WTC11 (cell line): ENCODE data around the gene DPP10. TPM values are rescaled to one million over a fixed set of nuclear protein-coding genes. Genes with fewer than 3 reads are reported as not detected.

Experiments used
- ATAC-seq: fragments of 200-7000 bp; cut with Tn5 transposase; 2 replicates; pipeline ENCODE4 v1.10.0; 2021; ENCODE audit warnings: mild to moderate bottlenecking, moderate library complexity
- CTCF ChIA-PET: fragments of 300-600 bp; sonication (Branson Sonifier 250); formaldehyde crosslinking; loops from one replicate; lab custom pipeline; 2021; ENCODE audit warnings: antibody characterized with exemption; lab: Charles Lee
- POLR2A ChIA-PET: fragments of 350-600 bp; sonication (Branson Sonifier 250); formaldehyde crosslinking; loops from one replicate; lab custom pipeline; 2021; ENCODE audit warnings: antibody characterized with exemption; lab: Charles Lee
- DNase-seq: peaks from one replicate; pipeline ENCODE4 v3.0.0; 2021; ENCODE audit warnings: low spot score
- H3K27ac Mint-ChIP-seq: 2 replicates; pipeline ENCODE4 v1.8.0; 2021; ENCODE audit warnings: mixed read lengths
- H3K27me3 Mint-ChIP-seq: 2 replicates; pipeline ENCODE4 v1.8.0; 2021; ENCODE audit warnings: low read depth, mild to moderate bottlenecking, moderate library complexity, mixed read lengths
- H3K36me3 Mint-ChIP-seq: 2 replicates; pipeline ENCODE4 v1.8.0; 2021; ENCODE audit warnings: mixed read lengths
- H3K4me1 Mint-ChIP-seq: 2 replicates; pipeline ENCODE4 v1.8.0; 2022; ENCODE audit warnings: mixed read lengths
- H3K4me3 Mint-ChIP-seq: 2 replicates; pipeline ENCODE4 v1.8.0; 2021; ENCODE audit warnings: mild to moderate bottlenecking, moderate library complexity, mixed read lengths
- H3K9me3 Mint-ChIP-seq: 2 replicates; pipeline ENCODE4 v1.8.0; 2021; ENCODE audit warnings: mixed read lengths
- AFF4 ChIP-seq: sonication (generic); formaldehyde crosslinking; IDR thresholded peaks from 2 replicates; pipeline ENCODE4 v1.8.1; 2023; ENCODE audit warnings: mild to moderate bottlenecking, missing genetic modification reagents, borderline replicate concordance
- AR ChIP-seq: fragments of 250-450 bp; sonication (Bioruptor Pico); IDR thresholded peaks from 2 replicates; pipeline ENCODE4 v1.9.0; 2021; ENCODE audit warnings: mild to moderate bottlenecking
- ATF1 ChIP-seq: sonication (generic); formaldehyde crosslinking; IDR thresholded peaks from 2 replicates; pipeline ENCODE4 v1.8.1; 2023; ENCODE audit warnings: mild to moderate bottlenecking, moderate library complexity, missing genetic modification reagents
- ATF2 ChIP-seq: sonication (generic); formaldehyde crosslinking; IDR thresholded peaks from 2 replicates; pipeline ENCODE4 v1.8.1; 2022; ENCODE audit warnings: low read depth, missing genetic modification reagents, borderline replicate concordance
- CTCF ChIP-seq: fragments of 200-600 bp; IDR thresholded peaks from 2 replicates; pipeline ENCODE4 v1.8.0; 2022; ENCODE audit warnings: antibody characterized with exemption
- E2F1 ChIP-seq: sonication (generic); formaldehyde crosslinking; IDR thresholded peaks from 2 replicates; pipeline ENCODE4 v1.8.0; 2022; ENCODE audit warnings: mild to moderate bottlenecking, missing genetic modification reagents
- EMX1 ChIP-seq: fragments of 250-450 bp; sonication (Bioruptor Pico); IDR thresholded peaks from 2 replicates; pipeline ENCODE4 v1.8.0; 2021; ENCODE audit warnings: mild to moderate bottlenecking
- GABPB1 ChIP-seq: sonication (generic); formaldehyde crosslinking; IDR thresholded peaks from 2 replicates; pipeline ENCODE4 v1.8.1; 2023; ENCODE audit warnings: mild to moderate bottlenecking, missing genetic modification reagents
- HMGXB4 ChIP-seq: sonication (generic); formaldehyde crosslinking; IDR thresholded peaks from 2 replicates; pipeline ENCODE4 v1.8.1; 2023; ENCODE audit warnings: mild to moderate bottlenecking, moderate library complexity, missing genetic modification reagents
- MAX ChIP-seq: sonication (generic); formaldehyde crosslinking; IDR thresholded peaks from 2 replicates; pipeline ENCODE4 v1.8.0; 2022; ENCODE audit warnings: mild to moderate bottlenecking, missing genetic modification reagents
- OVOL2 ChIP-seq: fragments of 250-450 bp; sonication (Bioruptor Pico); IDR thresholded peaks from 2 replicates; pipeline ENCODE4 v1.9.0; 2021; ENCODE audit warnings: mild to moderate bottlenecking, borderline replicate concordance
- STAT6 ChIP-seq: sonication (generic); formaldehyde crosslinking; conservative IDR thresholded peaks from 2 replicates; pipeline ENCODE4 v1.8.1; 2023; ENCODE audit warnings: mild to moderate bottlenecking, low read depth, missing genetic modification reagents, moderate library complexity
- ZNF121 ChIP-seq: sonication (generic); formaldehyde crosslinking; IDR thresholded peaks from 2 replicates; pipeline ENCODE4 v1.8.0; 2023; ENCODE audit warnings: missing genetic modification reagents
- ZNF219 ChIP-seq: sonication (generic); formaldehyde crosslinking; IDR thresholded peaks from 2 replicates; pipeline ENCODE4 v1.8.0; 2023; ENCODE audit warnings: missing genetic modification reagents, mild to moderate bottlenecking, borderline replicate concordance
- total RNA-seq: library from RNA; stranded (reverse); gene quantifications from 3 replicates; pipeline ENCODE4 v1.2.3, GENCODE V29; 2021

The DPP10 gene
- total RNA-seq, 1 experiment from 2014 or later = 4.0 TPM

- TF ChIP-seq STAT6 (CRISPR knock-in tag) = no peak
- no peak for TF ChIP-seq CTCF
- TF ChIP-seq AR (CRISPR knock-in tag) = no peak
These were observed 105.7 kb downstream of the DPP10 start (continued) for GRCh38 chr2:114548151-114548550.

GRCh38 chr2:114550364-114550763 lies 107.9 kb downstream of the DPP10 start:
- Mint-ChIP-seq H3K27ac (no peak overlapping the region), H3K27me3 (no peaks in the 10 kb centered on the region; the same call in 1 of the 2 replicates), H3K36me3 (peaks cover 12% of the 10 kb centered on the region), H3K9me3 (peaks cover 24% of the 10 kb centered on the region), H3K4me1 (peaks cover 8% of the 10 kb centered on the region; the same call in 1 of the 2 replicates), H3K4me3 (no peak overlapping the region)
- ATAC-seq (no peak), DNase-seq (no peak)
- ChIA-PET POLR2A (no interaction called here), CTCF (interaction anchor here (1.1 to 2.0 kb wide), 8 partner anchors 9 to 586 kb away, joined by 3 to 9 read pairs (median 4); no protein-coding TSS in a partner anchor)
- no peak for TF ChIP-seq E2F1 (CRISPR knock-in tag)
- TF ChIP-seq GABPB1 (CRISPR knock-in tag) = peak; percentile 35; the same call in 1 of the 2 replicates

GRCh38 chr2:114550895-114551793 lies 108.7 kb downstream of the DPP10 start:
- H3K27me3 Mint-ChIP-seq = no peaks in the 10 kb centered on the region; the same call in 1 of the 2 replicates
- peaks cover 25% of the 10 kb centered on the region for H3K9me3 Mint-ChIP-seq
- peaks cover 12% of the 10 kb centered on the region for H3K36me3 Mint-ChIP-seq
- DNase-seq = peak; percentile 56
- ChIA-PET POLR2A (no interaction called here), CTCF (interaction anchor here (0.7 to 2.0 kb wide), 16 partner anchors 9 to 587 kb away, joined by 3 to 9 read pairs (median 4); no protein-coding TSS in a partner anchor)
- no peak overlapping the region for H3K27ac Mint-ChIP-seq
- peaks cover 8% of the 10 kb centered on the region; the same call in 1 of the 2 replicates for H3K4me1 Mint-ChIP-seq
- peak; percentile 91 for ATAC-seq
- H3K4me3 Mint-ChIP-seq = no peak overlapping the region
- TF ChIP-seq MAX = no peak
- no peak for TF ChIP-seq ZNF219 (CRISPR knock-in tag)
- no peak for TF ChIP-seq ZNF121 (CRISPR knock-in tag)
- TF ChIP-seq AFF4 (CRISPR knock-in tag) = no peak
- no peak for TF ChIP-seq OVOL2 (CRISPR knock-in tag)
- TF ChIP-seq HMGXB4 (CRISPR knock-in tag) = no peak
- TF ChIP-seq ATF1 = no peak
- TF ChIP-seq EMX1 (CRISPR knock-in tag) = no peak
- TF ChIP-seq ATF2 = no peak
